Endothelial cell of umbilical vein (primary cell): ENCODE data around the gene ZNF503. TPM values are rescaled to one million over a fixed set of nuclear protein-coding genes. Genes with fewer than 3 reads are reported as not detected.

Experiments
- BruUV-seq: library from RNA; stranded (reverse); fragments of 400-500 nt; replicated peaks from 2 replicates; lab custom pipeline; 2021; lab: Mats Ljungman, UMichigan
- CTCF ChIA-PET: fragments of 300-600, 350-600 bp; sonication (Branson Sonifier 250); formaldehyde crosslinking; loops from one replicate; lab custom pipeline; 2021; ENCODE audit warnings: antibody characterized with exemption, inconsistent platforms; lab: Charles Lee
- POLR2A ChIA-PET: fragments of 300-600, 350-600 bp; sonication (Branson Sonifier 250); formaldehyde crosslinking; loops from one replicate; lab custom pipeline; 2021; ENCODE audit warnings: antibody characterized with exemption, inconsistent platforms; lab: Charles Lee
- DNase-seq: peaks from one replicate; pipeline ENCODE4 v3.0.0-alpha.2; 2011; ENCODE audit warnings: low read depth, low spot score
- FAIRE-seq: peaks from 2 replicates; lab custom pipeline; 2011; peaks lifted over from hg19 to GRCh38; lab: Jason Lieb, UNC
- H2AFZ ChIP-seq: 2 replicates; pipeline ENCODE4 v1.6.0; 2012; ENCODE audit warnings: low read depth, low read length, control low read depth, inconsistent platforms
- H3K27ac ChIP-seq: 2 replicates; pipeline ENCODE4 v1.5.1; 2011; ENCODE audit warnings: low read depth, mild to moderate bottlenecking, control low read depth, low read length, moderate library complexity; ENCODE audit not compliant: insufficient read depth
- H3K27me3 ChIP-seq, 2 experiments: 2 replicates each; pipeline versions ENCODE4 v1.6.0 to v1.6.1; 2011; ENCODE audit warnings: low read length in 2 of 2, mixed read lengths in 1 of 2; ENCODE audit not compliant: control insufficient read depth in 2 of 2, insufficient read depth in 2 of 2
- H3K36me3 ChIP-seq, 2 experiments: 2 replicates in 1 of 2; 3 replicates in 1 of 2; pipeline ENCODE4 v1.5.1; 2011; ENCODE audit warnings: low read length in 2 of 2, mild to moderate bottlenecking in 1 of 2, moderate library complexity in 1 of 2; ENCODE audit not compliant: control insufficient read depth in 2 of 2, insufficient read depth in 2 of 2; ENCODE audit errors: extremely low read depth in 1 of 2
- H3K4me1 ChIP-seq: 3 replicates; pipeline ENCODE4 v1.5.1; 2011; ENCODE audit warnings: mild to moderate bottlenecking, low read length; ENCODE audit not compliant: control insufficient read depth, insufficient read depth; ENCODE audit errors: extremely low read depth
- H3K4me2 ChIP-seq: 2 replicates; pipeline ENCODE4 v1.6.1; 2011; ENCODE audit warnings: low read length, control low read depth, mixed read lengths; ENCODE audit not compliant: insufficient read depth
- H3K4me3 ChIP-seq, 3 experiments: fragments of 200-600 bp in 1 of 3; sonication (generic), shearing (Covaris generic) in 1 of 3; replicated peaks in 1 of 3; 2 replicates each; pipeline ENCODE4 v1.5.1; 2011 to 2016; ENCODE audit warnings: control low read depth in 3 of 3, low read length in 3 of 3, mild to moderate bottlenecking in 2 of 3, inconsistent platforms in 1 of 3, low read depth in 1 of 3, moderate library complexity in 1 of 3; ENCODE audit not compliant: insufficient read depth in 1 of 3
- H3K79me2 ChIP-seq: 2 replicates; pipeline ENCODE4 v1.6.0; 2012; ENCODE audit warnings: low read length, inconsistent platforms; ENCODE audit not compliant: control insufficient read depth, insufficient read depth
- H3K9ac ChIP-seq: replicated peaks from 2 replicates; pipeline ENCODE3; 2011; ENCODE audit warnings: low read length, control low read depth; ENCODE audit not compliant: insufficient read depth; ENCODE audit errors: extremely low read depth
- H3K9me1 ChIP-seq: replicated peaks from 3 replicates; pipeline ENCODE4 v1.6.0; 2011; ENCODE audit warnings: mild to moderate bottlenecking, low read length; ENCODE audit not compliant: control insufficient read depth, insufficient read depth; ENCODE audit errors: extremely low read depth
- H3K9me3 ChIP-seq: replicated peaks from 2 replicates; pipeline ENCODE4 v1.5.1; 2012; ENCODE audit warnings: low read length, inconsistent platforms; ENCODE audit not compliant: control insufficient read depth, insufficient read depth
- H4K20me1 ChIP-seq: replicated peaks from 2 replicates; pipeline ENCODE3; 2011; ENCODE audit warnings: mild to moderate bottlenecking, low read length; ENCODE audit not compliant: control insufficient read depth, insufficient read depth; ENCODE audit errors: extremely low read depth
- EZH2 ChIP-seq: IDR thresholded peaks from 2 replicates; pipeline ENCODE4 v1.6.1; 2012; ENCODE audit warnings: borderline replicate concordance, low read depth, mild to moderate bottlenecking, moderate library complexity, low read length, inconsistent platforms; ENCODE audit not compliant: severe bottlenecking
- FOS ChIP-seq: IDR thresholded peaks from 2 replicates; pipeline ENCODE4 v1.6.1; 2011; ENCODE audit warnings: mild to moderate bottlenecking, low read length, moderate library complexity, borderline replicate concordance; ENCODE audit not compliant: insufficient read depth
- GATA2 ChIP-seq: IDR thresholded peaks from 2 replicates; pipeline ENCODE4 v1.7.0; 2011; ENCODE audit warnings: low read depth, mild to moderate bottlenecking, moderate library complexity, mixed read lengths, low read length; ENCODE audit not compliant: insufficient read length, insufficient read depth
- JUN ChIP-seq: IDR thresholded peaks from 2 replicates; pipeline ENCODE4 v1.6.1; 2011; ENCODE audit warnings: borderline replicate concordance, low read depth; ENCODE audit not compliant: insufficient read length, insufficient read depth
- MAX ChIP-seq: IDR thresholded peaks from 2 replicates; pipeline ENCODE4 v1.6.1; 2011; ENCODE audit not compliant: insufficient read depth, insufficient read length
- MYC ChIP-seq: IDR thresholded peaks from one replicate; pipeline ENCODE4 v1.6.1; 2011; ENCODE audit warnings: mild to moderate bottlenecking, low read depth, low read length
- POLR2A ChIP-seq: IDR thresholded peaks from 2 replicates; pipeline ENCODE4 v1.6.1; 2012; ENCODE audit warnings: low read depth, mild to moderate bottlenecking, control low read depth, low read length
- POLR2AphosphoS5 ChIP-seq: IDR thresholded peaks from 2 replicates; pipeline ENCODE4 v1.6.1; 2012; ENCODE audit warnings: low read depth, mild to moderate bottlenecking, control low read depth, low read length, moderate library complexity; ENCODE audit not compliant: insufficient read depth
- dilution Hi-C: fragments of 300-500 bp; cut with MboI; formaldehyde crosslinking; loops from one replicate; pipeline ENCODE4 v1.15.0; 2019; ENCODE audit warnings: low sequenced_read_pairs; ENCODE audit not compliant: extremely low pct_ligation_motif_present
- intact Hi-C: fragments of 100-400 bp; cut with micrococcal nuclease; formaldehyde crosslinking; loops from one replicate; pipeline ENCODE4 v1.10.0; 2022
- polyA plus RNA-seq, 4 experiments: library from polyadenylated mRNA; depleted of rRNA in 3 of 4; stranded (reverse) in 3 of 4; unstranded in 1 of 4; fragments of >200 nt; gene quantifications; 2 replicates each; pipeline versions ENCODE4 v1.2.1 to v1.2.3, GENCODE V29; 2011 to 2012; ENCODE audit warnings: missing spikeins in 1 of 4
- total RNA-seq: library from RNA; stranded (reverse); gene quantifications from 2 replicates; pipeline ENCODE4 v1.2.3, GENCODE V29; 2021
- TF ChIP-seq, protein P1 (sequence below), 2 donors: IDR thresholded peaks; 1 replicate in 1 of 2; 2 replicates in 1 of 2; pipeline ENCODE4 v1.5.1; 2011; ENCODE audit warnings: low read length in 2 of 2, mild to moderate bottlenecking in 2 of 2, moderate library complexity in 2 of 2, control low read depth in 1 of 2, inconsistent platforms in 1 of 2, low read depth in 1 of 2; ENCODE audit not compliant: insufficient read depth in 1 of 2; ENCODE audit errors: extremely low read depth in 1 of 2

Gene ZNF503
- total and polyA plus RNA-seq, 2 donors (not counting 3 experiments of a cell fraction or from before 2014, with no cell fraction given): 0.58 to 2.2 TPM

DNA sequence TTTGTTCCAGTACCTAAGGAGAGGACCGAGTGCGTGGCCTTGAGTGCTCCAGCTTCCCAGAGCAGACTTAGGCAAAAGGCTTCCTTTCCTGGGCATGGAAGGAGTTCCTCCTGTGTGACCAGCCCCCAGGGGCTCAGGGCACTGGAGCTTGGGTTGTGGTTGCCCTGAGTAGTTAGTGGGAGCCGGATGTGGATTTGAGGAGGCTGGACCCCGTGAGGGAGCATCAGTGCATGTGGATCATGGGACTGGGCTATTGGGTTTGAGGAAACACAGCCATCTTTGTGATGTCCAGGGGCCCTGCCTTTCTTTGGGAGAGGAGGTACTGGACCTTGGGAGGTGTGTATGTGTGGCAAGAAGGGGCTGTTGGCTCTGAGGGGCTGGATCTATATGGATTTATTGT, 38.2 kb upstream of the ZNF503 start:
- Histone ChIP-seq H3K4me1 (no peaks in the 10 kb centered on the region), H3K27me3 (no peaks in the 10 kb centered on the region), H3K4me3 (no peak overlapping the region), H3K9me1 (no peaks in the 10 kb centered on the region), H3K79me2 (no peaks in the 10 kb centered on the region), H2AFZ (no peak overlapping the region), H3K4me2 (no peak overlapping the region), H3K36me3 (no peaks in the 10 kb centered on the region), H3K27ac (no peak overlapping the region), H3K9ac (no peak overlapping the region), H3K9me3 (no peaks in the 10 kb centered on the region), H4K20me1 (no peaks in the 10 kb centered on the region)
- no peak for FAIRE-seq
- BruUV-seq: no TSS peak
- intact Hi-C loops: no loop called here
- CTCF ChIA-PET: no interaction called here
- TF ChIP-seq EZH2 (no peak), POLR2AphosphoS5 (no peak), FOS (no peak), MAX (no peak), MYC (no peak), JUN (no peak), GATA2 (no peak), POLR2A (no peak)
- TF ChIP-seq, protein P1, sequence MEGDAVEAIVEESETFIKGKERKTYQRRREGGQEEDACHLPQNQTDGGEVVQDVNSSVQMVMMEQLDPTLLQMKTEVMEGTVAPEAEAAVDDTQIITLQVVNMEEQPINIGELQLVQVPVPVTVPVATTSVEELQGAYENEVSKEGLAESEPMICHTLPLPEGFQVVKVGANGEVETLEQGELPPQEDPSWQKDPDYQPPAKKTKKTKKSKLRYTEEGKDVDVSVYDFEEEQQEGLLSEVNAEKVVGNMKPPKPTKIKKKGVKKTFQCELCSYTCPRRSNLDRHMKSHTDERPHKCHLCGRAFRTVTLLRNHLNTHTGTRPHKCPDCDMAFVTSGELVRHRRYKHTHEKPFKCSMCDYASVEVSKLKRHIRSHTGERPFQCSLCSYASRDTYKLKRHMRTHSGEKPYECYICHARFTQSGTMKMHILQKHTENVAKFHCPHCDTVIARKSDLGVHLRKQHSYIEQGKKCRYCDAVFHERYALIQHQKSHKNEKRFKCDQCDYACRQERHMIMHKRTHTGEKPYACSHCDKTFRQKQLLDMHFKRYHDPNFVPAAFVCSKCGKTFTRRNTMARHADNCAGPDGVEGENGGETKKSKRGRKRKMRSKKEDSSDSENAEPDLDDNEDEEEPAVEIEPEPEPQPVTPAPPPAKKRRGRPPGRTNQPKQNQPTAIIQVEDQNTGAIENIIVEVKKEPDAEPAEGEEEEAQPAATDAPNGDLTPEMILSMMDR (IDR thresholded peaks at IDR 0.05; ENCODE audit: extremely low read depth in 1 of 2, insufficient read depth in 1 of 2, low read depth in 1 of 2, low read length in 2 of 2): no peak
- DNase-seq: no peak
- POLR2A ChIA-PET: no interaction called here
- dilution Hi-C loops: no loop called here
